HG03039 (cell line): ENCODE results near the gene NUP133.
"Not testable (repeated sequence)": the region's sequence is repeated elsewhere in the genome, so short reads cannot be mapped to it uniquely, and the experiment has no call there.

Experiments
- ATAC-seq: cut with Tn5 transposase; IDR thresholded peaks from one replicate; pipeline ENCODE4 v1.9.1; 2021; ENCODE audit warnings: mild to moderate bottlenecking, moderate library complexity; ENCODE audit not compliant: unreplicated experiment

The NUP133 gene

DNA sequence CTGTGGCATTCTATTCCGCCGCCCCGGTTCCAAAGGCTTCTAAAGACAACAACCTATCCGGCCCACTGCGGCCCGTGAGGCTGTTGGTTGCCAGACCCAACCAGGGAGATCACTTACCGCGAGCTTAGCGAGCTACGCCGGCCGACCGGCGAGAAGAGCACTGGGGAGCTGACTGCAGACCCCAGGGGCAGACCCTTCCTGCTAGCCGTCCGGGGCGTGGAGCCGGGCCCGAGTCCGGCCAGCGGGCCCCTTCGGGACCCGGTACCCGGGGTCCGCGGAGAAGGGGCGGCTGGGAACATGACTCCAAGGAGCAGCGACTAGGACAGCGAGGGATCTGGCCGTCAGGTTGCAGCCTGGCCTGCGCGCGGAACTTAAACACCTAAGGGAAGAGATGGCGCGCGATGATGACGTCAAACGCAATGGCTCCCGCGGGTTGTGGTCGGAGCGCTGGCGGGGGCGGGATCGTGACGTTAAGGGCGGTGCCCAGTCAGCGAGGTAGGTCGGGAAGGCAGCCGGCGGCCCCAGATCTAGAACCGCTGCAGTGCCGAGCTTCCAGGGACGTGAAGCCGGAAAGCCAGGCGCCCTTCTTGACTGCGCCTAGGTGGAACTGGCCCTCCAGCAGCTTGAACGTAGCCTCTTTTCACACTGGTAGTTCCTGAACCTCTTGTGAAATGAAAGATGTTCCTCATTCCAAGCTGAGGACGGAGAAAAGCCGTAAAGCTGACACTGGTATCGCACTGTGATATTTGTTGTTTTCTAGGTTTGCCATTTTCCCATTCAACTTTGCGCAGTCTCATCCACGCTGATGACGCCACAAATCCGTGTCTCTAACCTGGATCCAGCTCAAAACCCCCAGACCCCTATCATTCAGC, at the start of gene NUP133:
TSS of gene NUP133 (minus strand) at position 391 of the 872 bp plus-strand sequence. CDS start at position 299, 92 bp downstream.
- peak; percentile 85 for ATAC-seq

DNA sequence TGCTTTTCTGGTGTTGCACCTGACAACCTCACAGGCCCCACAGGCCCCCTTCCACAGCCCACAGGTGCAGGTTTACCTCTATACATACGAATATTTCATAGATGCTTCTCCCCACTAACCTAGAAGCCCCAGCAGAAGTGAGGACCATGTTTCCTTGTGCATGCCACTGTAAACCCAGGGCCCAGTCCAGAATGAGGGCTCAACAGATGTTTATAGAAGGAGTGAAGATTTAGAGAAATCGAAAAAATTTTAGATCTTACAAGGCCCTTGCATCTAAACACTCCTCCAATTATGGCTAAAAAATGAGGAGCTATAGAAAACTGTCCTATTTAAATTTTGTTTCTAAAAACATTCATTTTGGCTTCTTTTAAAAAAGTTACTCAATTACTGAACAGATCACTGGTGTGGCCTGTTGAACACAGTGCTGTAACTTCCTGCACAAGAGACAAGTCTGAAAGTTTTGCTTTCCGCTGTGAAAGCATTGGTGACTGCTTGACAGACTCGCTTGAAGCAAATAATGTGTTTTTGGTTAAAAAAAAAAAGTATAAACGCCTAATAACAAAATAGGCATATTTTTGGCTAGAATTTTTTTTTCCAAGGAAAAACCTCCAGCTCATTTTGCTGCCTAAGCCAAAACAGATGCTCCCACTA, 49.2 kb upstream of the NUP133 start:
- ATAC-seq = no peak

DNA sequence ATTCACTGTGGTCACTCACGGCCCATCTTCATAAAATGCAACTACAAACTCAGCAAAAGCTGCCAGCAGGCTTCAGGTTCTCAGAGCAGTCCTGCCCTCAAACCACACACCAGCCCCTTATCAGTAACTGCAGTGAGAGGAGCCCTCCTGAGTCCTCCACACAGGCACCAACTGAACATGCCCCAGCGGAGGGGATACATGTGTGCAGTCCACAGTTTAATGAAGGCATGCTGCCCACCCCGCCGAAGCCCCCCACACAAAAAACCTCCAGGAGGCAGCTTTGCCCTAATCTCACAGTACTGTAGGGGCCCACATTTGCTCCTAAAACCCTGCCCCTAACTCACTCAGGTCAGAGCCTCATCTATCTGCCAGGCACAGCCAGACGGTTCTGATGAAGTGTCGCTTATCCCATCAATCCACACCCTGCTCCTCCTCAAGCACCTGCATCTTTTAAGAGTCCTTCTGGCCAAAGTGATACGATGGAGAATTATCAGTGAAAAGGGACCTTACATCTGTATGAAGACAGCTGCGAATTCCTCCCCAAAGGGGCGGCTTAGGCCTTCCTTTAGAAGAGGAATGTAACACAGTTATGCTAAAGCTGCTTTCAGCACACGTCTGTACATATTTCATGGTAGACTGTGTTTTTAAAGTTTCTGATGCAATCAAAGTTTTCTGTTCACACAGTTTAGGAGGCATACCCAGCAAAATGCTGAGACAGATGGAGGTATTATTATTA, 46.9 kb upstream of the NUP133 start:
- ATAC-seq = no peak

DNA sequence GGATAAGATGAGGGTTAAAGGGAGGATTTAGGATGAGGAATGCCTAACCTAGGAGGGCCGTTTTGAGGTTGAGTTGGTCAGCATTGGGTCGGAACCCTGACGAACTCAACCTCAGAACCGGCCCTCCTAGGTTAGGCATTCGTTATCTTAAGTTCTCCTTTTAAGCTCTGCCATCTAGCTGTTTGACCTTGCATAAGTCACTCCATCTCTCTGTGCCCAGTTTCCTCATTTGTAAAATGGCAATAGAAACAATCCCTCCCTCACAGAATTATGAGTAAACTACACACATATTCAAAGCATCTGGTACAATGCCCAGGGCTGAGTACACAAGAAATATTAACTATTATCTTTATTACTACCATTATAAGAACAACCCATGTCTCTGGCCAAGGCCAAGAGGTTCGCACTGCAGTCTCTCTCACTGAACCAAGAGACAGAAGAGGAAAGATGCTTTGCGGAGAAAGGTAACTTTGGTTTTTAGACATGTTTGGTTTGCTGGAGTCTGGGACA, 45.5 kb upstream of the NUP133 start:
- ATAC-seq = no peak

DNA sequence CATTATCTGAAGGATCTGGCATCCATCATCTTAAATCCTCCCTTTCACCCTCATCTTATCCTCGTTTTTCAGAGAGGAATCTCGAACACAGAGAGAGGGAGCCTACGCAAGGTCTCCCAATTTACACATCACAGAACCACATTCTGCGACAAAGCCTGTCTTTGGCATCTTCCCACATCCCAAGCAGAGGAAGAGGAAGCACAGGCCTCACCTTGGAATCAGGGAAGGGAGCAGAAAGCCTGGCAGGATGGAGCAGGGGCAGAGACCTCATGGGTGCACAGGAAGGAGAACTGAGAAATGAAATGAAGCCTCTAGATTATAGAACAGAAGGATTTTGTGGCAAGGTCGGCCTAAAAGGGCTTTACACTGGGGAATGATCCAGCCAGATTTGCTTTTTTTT, 44.6 kb upstream of the NUP133 start:
- ATAC-seq = no peak

DNA sequence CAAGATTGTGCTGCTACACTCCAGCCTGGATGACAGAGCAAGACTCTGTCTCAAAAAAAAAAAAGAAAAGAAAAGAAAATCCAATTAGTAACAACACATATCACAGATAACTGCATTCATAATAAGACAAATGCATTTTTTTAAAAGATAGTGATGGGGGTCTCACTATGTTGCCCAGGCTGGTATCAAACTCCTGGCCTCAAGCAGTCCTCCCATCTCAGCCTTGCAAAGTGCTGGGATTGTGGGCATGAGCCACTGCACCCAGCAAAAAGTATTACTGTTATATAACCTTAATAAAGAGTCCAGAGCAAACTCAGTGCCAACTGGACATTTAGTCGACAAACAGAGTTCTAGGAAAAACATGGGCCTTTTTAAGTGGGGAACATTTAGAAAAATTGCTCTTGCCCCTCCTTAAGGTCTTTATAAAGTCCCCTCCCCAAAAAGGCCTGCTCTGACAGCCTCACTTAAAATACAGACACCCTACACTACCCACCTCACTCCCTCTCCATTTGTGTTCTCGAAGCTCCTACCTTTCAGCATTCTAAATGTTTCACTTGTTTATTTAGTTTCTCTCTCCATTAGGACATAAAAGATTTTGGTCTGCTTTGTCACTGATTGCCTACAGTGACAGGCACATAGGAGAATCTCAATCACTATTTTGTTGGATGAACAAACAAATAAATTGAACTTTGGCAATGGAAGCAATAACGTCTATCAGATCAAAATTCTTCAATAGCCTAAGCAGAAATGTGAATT, 42.8 kb upstream of the NUP133 start:
- no peak for ATAC-seq

DNA sequence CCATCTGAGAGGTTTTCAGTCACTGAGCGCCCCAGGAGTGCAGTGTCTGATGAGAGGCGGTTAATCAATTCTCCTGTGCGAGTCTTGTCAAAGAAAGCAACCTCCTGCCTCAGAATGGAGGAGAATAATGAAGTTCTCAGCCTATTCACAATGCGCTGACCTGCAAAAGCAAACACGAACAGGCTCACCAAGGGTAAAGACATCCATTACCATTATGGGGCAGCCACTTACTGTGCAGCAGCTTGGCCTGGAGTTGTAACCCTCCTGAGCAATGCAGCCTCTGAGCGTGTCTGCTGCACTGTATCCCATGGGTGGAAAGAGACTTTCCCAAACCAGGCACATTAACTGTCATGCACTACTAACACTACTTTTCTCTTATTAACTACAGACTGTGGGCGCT, 39.4 kb upstream of the NUP133 start:
- no peak for ATAC-seq

DNA sequence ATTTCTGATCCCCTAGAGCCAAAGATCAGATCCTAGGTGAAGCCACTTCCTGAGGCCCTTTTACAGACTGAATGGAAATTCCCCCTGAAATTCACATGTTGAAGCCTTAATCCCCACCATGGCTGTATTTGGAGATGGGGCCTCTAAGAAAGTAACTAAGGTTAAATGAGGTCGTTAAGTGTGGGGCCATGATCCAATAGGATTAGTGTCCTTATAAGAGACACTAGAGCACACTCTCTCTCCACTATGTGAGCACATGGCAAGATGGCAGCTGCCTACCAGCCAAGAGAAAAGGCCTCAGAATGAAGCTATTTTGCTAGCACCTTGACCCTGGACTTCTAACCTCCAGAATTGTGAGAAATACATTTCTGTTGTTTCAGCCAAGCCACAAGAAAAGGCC, 36.4 kb upstream of the NUP133 start:
- ATAC-seq = no peak

DNA sequence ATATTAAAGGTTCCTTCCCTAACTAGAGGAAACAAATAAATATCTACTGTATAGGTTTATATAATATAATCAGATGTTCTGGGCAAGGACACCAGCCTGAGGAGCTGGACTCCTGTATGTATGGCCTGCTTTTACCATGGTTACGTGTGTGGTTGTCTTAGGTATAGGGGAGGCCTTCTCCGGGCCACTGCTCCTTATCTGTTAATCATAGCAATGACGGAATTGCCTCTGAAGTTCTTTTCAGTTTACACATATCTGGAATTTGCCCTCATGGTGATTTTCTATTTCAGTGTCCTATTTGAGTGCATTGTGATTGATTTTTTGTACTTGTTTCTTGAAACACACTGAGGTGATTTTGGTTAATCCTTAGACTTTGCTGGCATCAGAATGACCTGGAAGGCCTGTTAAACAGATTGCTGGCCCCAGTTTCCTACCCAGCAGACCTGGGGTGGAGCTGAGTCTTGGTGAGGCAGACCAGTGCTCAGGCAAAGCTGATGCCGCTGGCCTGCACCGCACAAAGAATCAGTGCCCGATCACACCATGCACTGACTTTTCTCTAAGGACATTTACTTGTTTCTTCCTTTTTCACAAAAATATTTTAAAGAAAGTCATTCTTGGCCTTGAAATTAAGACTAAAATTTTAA, 31.8 kb upstream of the NUP133 start:
- ATAC-seq = no peak

DNA sequence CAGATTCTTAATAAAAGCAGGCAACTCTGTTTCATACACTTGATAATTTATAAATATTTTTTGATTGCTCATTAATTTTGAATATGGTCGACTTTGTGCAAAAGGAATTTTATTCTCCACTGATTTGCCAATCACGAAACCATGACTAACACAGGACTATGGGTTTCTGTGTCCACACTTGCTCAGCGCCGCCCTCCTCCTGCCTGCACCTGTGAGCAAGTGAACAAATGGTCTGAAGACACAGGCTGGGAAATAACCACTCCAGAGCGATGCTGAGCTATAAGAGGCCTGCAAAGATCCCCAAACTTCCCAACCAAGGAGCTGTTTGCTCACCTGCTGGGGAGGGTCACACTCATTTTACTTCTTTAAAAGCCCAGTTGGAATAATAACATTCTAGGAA, 30.8 kb upstream of the NUP133 start:
- ATAC-seq = no peak

DNA sequence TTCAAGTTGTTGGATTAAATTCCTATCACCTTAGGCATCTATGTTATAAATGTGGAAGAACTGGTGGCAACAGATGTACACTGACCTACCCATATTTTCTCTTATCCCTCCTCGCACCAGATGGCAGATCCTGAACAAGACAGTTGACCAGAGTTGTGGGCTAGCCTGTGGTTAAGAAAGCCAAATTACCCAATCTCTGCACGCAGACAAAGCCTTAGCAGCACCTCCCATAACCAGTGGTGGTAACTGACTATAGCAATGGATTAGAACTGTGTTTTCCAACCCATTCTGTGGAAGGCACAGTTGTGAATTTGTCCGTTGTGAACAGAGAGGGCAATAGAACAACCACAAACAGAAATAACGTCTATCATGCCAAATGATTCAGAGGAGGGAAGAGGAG, 29.8 kb upstream of the NUP133 start:
- ATAC-seq = no peak

DNA sequence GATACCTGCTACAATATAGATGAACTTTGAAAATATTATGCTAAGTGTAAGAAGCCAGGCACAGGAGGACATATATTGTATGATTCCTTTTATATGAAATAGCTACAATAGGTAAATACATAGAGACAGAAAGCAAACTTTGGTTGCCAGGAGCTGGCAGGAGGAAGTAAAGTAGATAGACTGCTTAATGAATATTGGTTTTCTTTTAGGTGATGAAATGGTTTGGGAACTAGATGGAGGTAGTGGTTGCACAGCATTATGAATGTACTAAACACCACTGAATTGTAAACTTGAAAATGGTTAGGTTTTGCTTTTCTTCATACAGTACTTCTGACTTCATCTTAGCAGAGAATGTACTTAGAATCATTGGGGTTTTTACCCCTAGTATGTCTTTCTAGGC, 28.8 kb upstream of the NUP133 start:
- no peak for ATAC-seq

DNA sequence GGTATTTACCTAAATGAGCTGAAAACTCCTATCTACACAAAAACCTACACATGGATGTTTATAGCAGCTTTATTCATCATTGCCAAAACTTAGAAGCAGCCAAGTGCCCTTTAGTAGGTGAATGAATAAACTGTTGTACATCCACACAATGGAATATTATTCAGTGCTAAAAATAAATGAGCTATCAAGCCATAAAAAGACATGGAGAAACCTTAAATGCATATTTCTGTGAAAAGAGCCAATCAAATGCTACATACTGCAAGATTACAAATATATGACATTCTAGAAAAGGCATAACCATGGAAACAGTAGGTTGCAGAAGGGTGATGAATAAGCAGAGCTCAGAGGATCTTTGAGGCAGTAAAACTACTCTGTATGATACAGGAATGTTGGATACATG, 27.1 kb upstream of the NUP133 start:
- ATAC-seq = no peak

DNA sequence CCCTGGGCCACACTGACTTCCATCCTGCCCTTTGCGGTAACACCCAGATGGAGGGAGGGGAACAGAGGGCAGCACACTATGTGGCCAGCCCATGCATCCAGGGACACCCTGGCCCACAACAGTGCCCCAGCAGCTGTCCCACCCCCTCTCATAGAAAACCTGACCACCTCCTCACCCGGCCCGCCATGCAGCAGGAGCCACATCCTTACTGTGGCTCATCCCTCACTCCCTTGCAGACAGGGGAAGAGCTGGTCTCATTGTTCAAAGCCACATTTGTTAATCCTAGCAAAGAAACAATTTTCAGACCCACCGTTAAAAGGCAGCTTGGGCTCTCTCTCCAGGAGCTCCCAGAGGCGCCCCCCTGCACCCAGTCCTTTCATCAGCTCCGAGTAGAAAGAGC, 23.2 kb upstream of the NUP133 start:
- ATAC-seq = no peak

DNA sequence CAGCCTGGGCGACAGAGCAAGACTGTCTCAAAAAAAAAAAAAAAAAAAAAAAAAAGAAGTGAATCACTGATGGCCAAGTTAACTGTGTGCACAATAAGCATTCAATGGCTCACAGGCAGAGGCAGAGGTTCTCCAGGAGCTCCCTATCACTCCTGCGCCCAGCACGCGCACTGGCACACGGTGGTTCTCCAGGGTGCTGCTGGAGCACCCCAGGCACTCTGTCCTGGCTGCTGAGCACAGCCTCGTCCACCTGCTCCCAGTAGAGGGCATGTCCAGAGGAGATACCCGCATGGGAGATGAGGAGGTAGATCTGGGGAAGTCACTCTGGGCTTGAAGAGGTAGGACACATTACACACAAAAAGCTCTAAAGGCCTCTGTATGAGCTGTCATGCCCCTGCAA, 21.5 kb upstream of the NUP133 start:
- no peak for ATAC-seq

DNA sequence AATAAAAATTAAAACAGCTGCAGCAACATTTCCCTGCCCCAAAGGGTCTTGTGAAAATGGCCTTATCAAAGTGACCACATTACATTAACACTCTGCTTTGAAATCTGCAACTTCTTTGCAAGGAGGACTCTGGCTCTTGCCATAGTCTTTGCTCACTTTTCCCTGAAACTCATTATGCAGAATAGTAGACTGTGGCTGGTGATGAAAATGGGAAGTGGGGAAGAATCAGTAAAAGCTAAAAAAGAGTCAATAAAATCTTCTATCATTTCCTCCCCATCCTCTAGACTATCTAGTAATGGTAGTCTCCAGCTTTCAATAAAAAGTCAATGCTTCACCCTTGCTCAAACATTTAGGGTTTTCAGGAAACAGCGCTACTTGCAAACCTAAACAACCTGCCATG, 18.6 kb upstream of the NUP133 start:
- ATAC-seq = no peak

DNA sequence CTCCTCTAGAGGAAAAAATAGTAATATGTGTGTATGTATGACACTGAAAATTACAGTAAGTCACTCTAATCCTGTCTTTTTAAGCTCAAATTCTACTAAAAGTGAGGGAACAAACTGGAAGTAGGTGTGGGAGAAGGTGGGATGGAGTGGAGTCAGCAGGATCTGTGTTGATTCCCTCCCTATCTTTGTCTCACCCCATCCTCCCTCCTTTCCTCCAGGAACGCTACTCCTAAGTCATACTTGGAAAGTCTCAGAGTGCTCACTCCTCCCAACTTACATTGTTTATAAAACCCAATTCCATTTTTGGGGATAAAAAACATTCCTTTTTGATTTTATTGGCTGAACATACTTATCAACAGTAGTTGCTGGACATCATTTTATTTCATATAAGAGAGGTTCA, 14.9 kb upstream of the NUP133 start:
- no peak for ATAC-seq

DNA sequence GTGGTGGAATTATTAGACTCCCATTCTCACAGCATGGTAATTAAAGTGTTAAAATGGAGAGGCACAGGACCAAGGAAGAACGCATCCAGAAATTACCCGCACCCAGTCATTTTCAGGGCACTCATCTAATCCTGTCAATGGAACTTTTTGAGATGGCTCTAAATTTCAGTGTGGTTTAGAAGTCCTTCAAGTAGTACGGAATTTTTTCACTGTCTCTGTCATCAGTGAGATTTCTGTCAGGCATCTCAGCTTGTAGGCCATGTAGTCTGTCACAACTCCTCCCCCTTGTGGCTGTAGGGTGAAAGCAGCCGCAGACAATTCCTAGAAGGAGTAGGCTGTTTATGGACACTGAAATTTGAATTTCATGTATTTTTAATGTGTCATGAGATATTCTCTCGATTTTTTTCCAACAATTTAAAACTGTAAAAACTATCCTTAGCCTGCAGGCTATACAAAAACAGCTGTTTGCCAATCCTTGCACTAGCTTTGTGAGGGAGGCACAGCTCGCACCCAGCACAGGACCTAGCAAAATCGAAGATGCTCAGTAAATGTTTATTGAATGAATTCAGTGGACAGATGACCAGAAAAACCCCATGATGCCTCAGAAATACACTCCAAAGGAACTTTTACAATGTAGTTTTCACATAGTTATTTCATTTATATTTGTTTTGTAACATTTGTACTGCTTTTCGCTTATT, 6.6 kb upstream of the NUP133 start:
- ATAC-seq = peak; percentile 56

DNA sequence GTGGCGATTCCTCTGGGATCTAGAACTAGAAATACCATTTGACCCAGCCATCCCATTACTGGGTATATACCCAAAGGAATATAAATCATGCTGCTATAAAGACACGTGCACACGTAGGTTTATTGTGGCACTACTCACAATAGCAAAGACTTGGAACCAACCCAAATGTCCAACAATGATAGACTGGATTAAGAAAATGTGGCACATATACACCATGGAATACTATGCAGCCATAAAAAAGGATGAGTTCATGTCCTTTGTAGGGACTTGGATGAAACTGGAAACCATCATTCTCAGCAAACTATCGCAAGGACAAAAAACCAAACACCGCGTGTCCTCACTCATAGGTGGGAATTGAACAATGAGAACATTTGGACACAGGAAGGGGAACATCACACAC, 3.5 kb upstream of the NUP133 start:
- not testable (repeated sequence) for ATAC-seq

DNA sequence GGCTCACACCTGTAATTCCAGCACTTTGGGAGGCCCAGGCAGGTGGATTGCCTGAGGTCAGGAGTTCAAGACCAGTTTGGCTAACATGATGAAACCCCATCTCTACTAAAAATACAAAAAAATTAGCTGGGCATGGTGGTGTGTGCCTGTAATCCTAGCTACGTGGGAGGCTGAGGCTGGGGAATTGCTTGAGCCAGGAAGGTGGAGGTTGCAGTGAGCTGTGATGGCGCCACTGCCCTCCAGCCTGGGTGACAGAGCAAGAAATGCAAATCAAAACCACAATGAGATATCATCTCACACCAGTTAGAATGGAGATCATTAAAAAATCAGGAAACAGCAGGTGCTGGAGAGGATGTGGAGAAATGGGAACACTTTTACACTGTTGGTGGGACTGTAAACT, 3.1 kb upstream of the NUP133 start:
- ATAC-seq = not testable (repeated sequence)
